PC-3 (cell line): Measurements from ENCODE around the gene SRRM2. TPM values are rescaled to one million over a fixed set of nuclear protein-coding genes. Genes with fewer than 3 reads are reported as not detected.

Source experiments
- ATAC-seq: fragments of 200-7000 bp; cut with Tn5 transposase; 2 replicates; pipeline ENCODE4 v1.9.1; 2020; ENCODE audit warnings: mild to moderate bottlenecking, moderate library complexity
- BruUV-seq: library from RNA; stranded (reverse); fragments of 400-500 nt; replicated peaks from 2 replicates; lab custom pipeline; 2021; lab: Mats Ljungman, UMichigan
- CTCF ChIA-PET: fragments of 300-600 bp; sonication (Branson Sonifier 250); formaldehyde crosslinking; loops from one replicate; lab custom pipeline; 2022; ENCODE audit warnings: antibody characterized with exemption; lab: Charles Lee
- POLR2A ChIA-PET: fragments of 300-600 bp; sonication (Branson Sonifier 250); formaldehyde crosslinking; loops from one replicate; lab custom pipeline; 2022; ENCODE audit warnings: antibody characterized with exemption; ENCODE audit not compliant: unreplicated experiment; lab: Charles Lee
- DNase-seq: peaks from one replicate; pipeline ENCODE4 v3.0.0-alpha.2; 2015
- H2AFZ ChIP-seq: fragments of 300-600 bp; sonication (generic); 2 replicates; pipeline ENCODE4 v1.6.0; 2016; ENCODE audit warnings: antibody characterized with exemption, low read length
- H3F3A ChIP-seq: fragments of 300-600 bp; sonication (generic); one replicate; pipeline ENCODE4 v1.6.0; 2017; ENCODE audit warnings: antibody characterized with exemption, low read length, control low read depth, mild to moderate bottlenecking; ENCODE audit not compliant: unreplicated experiment
- H3K27ac ChIP-seq: fragments of 300-600 bp; sonication (generic); 2 replicates; pipeline ENCODE4 v1.5.1; 2016; ENCODE audit warnings: mild to moderate bottlenecking, low read length
- H3K27me3 ChIP-seq: fragments of 300-600 bp; sonication (generic); 2 replicates; pipeline ENCODE4 v1.6.1; 2016; ENCODE audit warnings: low read length, mixed read lengths
- H3K36me3 ChIP-seq: fragments of 300-600 bp; sonication (generic); 2 replicates; pipeline ENCODE4 v1.6.1; 2016; ENCODE audit warnings: low read depth, mixed run types, low read length, mixed read lengths
- H3K4me1 ChIP-seq: fragments of 300-600 bp; sonication (generic); 2 replicates; pipeline ENCODE4 v1.5.1; 2016; ENCODE audit warnings: low read length; ENCODE audit not compliant: insufficient read depth
- H3K4me2 ChIP-seq: fragments of 300-600 bp; sonication (generic); 2 replicates; pipeline ENCODE4 v1.6.0; 2016; ENCODE audit warnings: low read length
- H3K4me3 ChIP-seq: fragments of 300-600 bp; sonication (generic); 2 replicates; pipeline ENCODE4 v1.5.1; 2016; ENCODE audit warnings: mild to moderate bottlenecking, low read length, mixed read lengths
- H3K79me2 ChIP-seq: fragments of 300-600 bp; sonication (generic); 2 replicates; pipeline ENCODE4 v1.6.1; 2017; ENCODE audit warnings: low read length, mixed read lengths
- H3K9ac ChIP-seq: fragments of 300-600 bp; sonication (generic); 2 replicates; pipeline ENCODE4 v1.6.0; 2016; ENCODE audit warnings: mild to moderate bottlenecking, low read length
- H3K9me2 ChIP-seq: fragments of 300-600 bp; sonication (generic); replicated peaks from 2 replicates; pipeline ENCODE4 v1.6.1; 2016; ENCODE audit warnings: mixed run types, low read length, mixed read lengths
- H3K9me3 ChIP-seq: fragments of 300-600 bp; sonication (generic); 2 replicates; pipeline ENCODE4 v1.6.1; 2016; ENCODE audit warnings: low read length, mixed read lengths
- H4K20me1 ChIP-seq: fragments of 300-600 bp; sonication (generic); 2 replicates; pipeline ENCODE4 v1.6.1; 2016; ENCODE audit warnings: low read length, mixed read lengths
- CTCF ChIP-seq: fragments of 300-600 bp; sonication (generic); conservative IDR thresholded peaks from 2 replicates; pipeline ENCODE4 v1.5.1; 2017; ENCODE audit warnings: antibody characterized with exemption, low read depth, mild to moderate bottlenecking, low read length
- EZH2 ChIP-seq: fragments of 300-600 bp; sonication (generic); IDR thresholded peaks from one replicate; pipeline ENCODE4 v1.6.1; 2017; ENCODE audit warnings: antibody characterized with exemption, mild to moderate bottlenecking, low read length; ENCODE audit not compliant: unreplicated experiment
- EZH2phosphoT487 ChIP-seq: fragments of 300-600 bp; sonication (generic); IDR thresholded peaks from 2 replicates; pipeline ENCODE4 v1.6.1; 2018; ENCODE audit warnings: mild to moderate bottlenecking, antibody characterized with exemption, low read length, borderline replicate concordance
- intact Hi-C: fragments of 100-400 bp; cut with micrococcal nuclease; formaldehyde crosslinking; loops from 2 replicates; pipeline ENCODE4 v1.9.0; 2023
- total RNA-seq: library from RNA; depleted of rRNA; stranded (reverse); fragments of >200 nt; gene quantifications from 2 replicates; pipeline ENCODE4 v1.2.3, GENCODE V29; 2014

Gene SRRM2
- total RNA-seq, 1 experiment from 2014 or later = 72.6 TPM

GRCh38 chr16:2786061-2786825, 33.8 kb downstream of the SRRM2 start:
- peak overlapping the region; percentile 62; the same call in 1 of the 2 replicates for H3K4me2 ChIP-seq
- POLR2A ChIA-PET = no interaction called here
- CTCF ChIA-PET = no interaction called here

GRCh38 chr16:2786826-2787151, 34.4 kb downstream of the SRRM2 start:
- Histone ChIP-seq H3K9me3 (no peaks in the 10 kb centered on the region), H3F3A (no peaks in the 10 kb centered on the region), H3K4me1 (no peaks in the 10 kb centered on the region), H3K9me2 (no peaks in the 10 kb centered on the region), H3K4me3 (no peak overlapping the region), H3K27ac (no peak overlapping the region), H3K79me2 (no peaks in the 10 kb centered on the region), H3K4me2 (no peak overlapping the region), H3K36me3 (no peaks in the 10 kb centered on the region), H4K20me1 (no peaks in the 10 kb centered on the region), H2AFZ (no peak overlapping the region), H3K27me3 (no peaks in the 10 kb centered on the region; the same call in 1 of the 2 replicates), H3K9ac (no peak overlapping the region)
- no TSS peak for BruUV-seq
- DNase-seq (no peak), ATAC-seq (no peak)
- POLR2A ChIA-PET = no interaction called here
- intact Hi-C loops = no loop called here
- TF ChIP-seq EZH2 = no peak
- no peak for TF ChIP-seq CTCF
- TF ChIP-seq EZH2phosphoT487 = no peak
- CTCF ChIA-PET = no interaction called here

More at GRCh38 chr16:2786061-2786825, 33.8 kb downstream of the SRRM2 start:
- Histone ChIP-seq H4K20me1 (no peaks in the 10 kb centered on the region), H3K9me2 (no peaks in the 10 kb centered on the region), H3F3A (no peaks in the 10 kb centered on the region), H3K27ac (no peak overlapping the region), H3K27me3 (no peaks in the 10 kb centered on the region; the same call in 1 of the 2 replicates), H3K4me3 (no peak overlapping the region), H2AFZ (no peak overlapping the region), H3K36me3 (no peaks in the 10 kb centered on the region), H3K9ac (no peak overlapping the region), H3K79me2 (no peaks in the 10 kb centered on the region), H3K4me1 (no peaks in the 10 kb centered on the region), H3K9me3 (no peaks in the 10 kb centered on the region)
- ATAC-seq (peak; percentile 42), DNase-seq (no peak)
- intact Hi-C loops = no loop called here
- TF ChIP-seq EZH2 (no peak), EZH2phosphoT487 (no peak), CTCF (no peak)
- BruUV-seq = no TSS peak

GRCh38 chr16:2787406-2787805, 35.0 kb downstream of the SRRM2 start, which contains the start of gene PRSS33:
Gene PRSS33 (minus strand): TSS chr16:2787560. CDS start chr16:2786547, 1,013 bp downstream.
- Histone ChIP-seq H3K4me3 (no peak within 1 kb of the TSS), H3K79me2 (no peaks in the 10 kb centered on the region), H3K27ac (no peak within 1 kb of the TSS), H2AFZ (no peak within 1 kb of the TSS), H3K9me2 (no peaks in the 10 kb centered on the region), H3K36me3 (no peaks in the 10 kb centered on the region), H3F3A (no peaks in the 10 kb centered on the region), H3K9ac (no peak within 1 kb of the TSS), H3K4me1 (no peaks in the 10 kb centered on the region), H3K9me3 (no peaks in the 10 kb centered on the region), H3K27me3 (no peaks in the 10 kb centered on the region; the same call in 1 of the 2 replicates), H4K20me1 (no peaks in the 10 kb centered on the region), H3K4me2 (no peak within 1 kb of the TSS)
- ATAC-seq (no peak), DNase-seq (no peak)
- ChIA-PET POLR2A (no interaction called here), CTCF (no interaction called here)
- BruUV-seq = no TSS peak
- no peak for TF ChIP-seq CTCF
- no peak for TF ChIP-seq EZH2phosphoT487
- no peak for TF ChIP-seq EZH2
- intact Hi-C loops = no loop called here
